Mucosa of rectum (tissue), 2 donors: ENCODE results near the gene CDC42BPB.

ENCODE experiments used
- H3K27ac ChIP-seq, 2 donors: one replicate each; pipeline ENCODE4 v1.7.0; 2013; ENCODE audit warnings: inconsistent platforms in 2 of 2, low read depth in 2 of 2, low read length in 2 of 2
- H3K27me3 ChIP-seq, 2 donors: one replicate each; pipeline ENCODE4 v1.7.0; 2013; ENCODE audit warnings: low read length in 2 of 2; ENCODE audit not compliant: control insufficient read depth in 2 of 2, insufficient read depth in 2 of 2
- H3K36me3 ChIP-seq, 2 donors: one replicate each; pipeline ENCODE4 v1.7.0; 2013; ENCODE audit warnings: low read length in 2 of 2; ENCODE audit not compliant: control insufficient read depth in 2 of 2, insufficient read depth in 2 of 2
- H3K4me1 ChIP-seq, 2 donors: one replicate each; pipeline ENCODE4 v1.7.0; 2013; ENCODE audit warnings: low read length in 2 of 2, mild to moderate bottlenecking in 1 of 2; ENCODE audit not compliant: control insufficient read depth in 2 of 2, insufficient read depth in 2 of 2
- H3K4me3 ChIP-seq, 2 donors: one replicate each; pipeline ENCODE4 v1.7.0; 2013; ENCODE audit warnings: low read length in 2 of 2
- H3K9ac ChIP-seq, 2 donors: one replicate each; pipeline ENCODE4 v1.7.0; 2013; ENCODE audit warnings: low read length in 2 of 2, low read depth in 1 of 2, mild to moderate bottlenecking in 1 of 2
- H3K9me3 ChIP-seq, 2 donors: one replicate each; pipeline ENCODE4 v1.7.0; 2013; ENCODE audit warnings: low read length in 2 of 2; ENCODE audit not compliant: control insufficient read depth in 2 of 2
- donor health status: healthy.
- donor health status: Normal muscosa, but diverticular disease.

The CDC42BPB gene

DNA sequence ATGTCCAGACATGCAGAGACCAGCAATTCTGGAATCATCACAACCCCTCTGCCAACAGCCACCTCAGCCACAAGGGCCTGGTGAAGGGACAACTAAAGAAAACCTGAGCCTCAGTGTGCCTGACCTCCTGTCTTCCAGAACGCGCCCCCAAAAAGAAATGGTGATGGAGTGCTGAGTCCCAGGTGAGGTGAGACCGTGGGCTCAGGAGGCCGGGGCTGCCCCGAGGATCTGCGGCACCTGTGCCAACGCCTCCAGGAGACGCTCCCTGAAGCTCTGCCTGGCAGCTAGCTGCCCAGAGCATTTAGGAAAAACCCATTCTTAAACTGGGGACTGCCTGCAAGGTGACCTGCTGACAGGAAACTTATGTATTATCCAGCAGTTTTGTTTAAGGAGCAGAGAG is 51.2 kb downstream of the CDC42BPB start:
- Histone ChIP-seq H3K27me3 (no peaks in the 10 kb centered on the region), H3K36me3 (peaks cover 38 to 54% of the 10 kb centered on the region in 2 donors), H3K4me3 (no peak overlapping the region), H3K4me1 (no peaks in the 10 kb centered on the region), H3K9me3 (no peaks in the 10 kb centered on the region), H3K27ac (no peak overlapping the region), H3K9ac (no peak overlapping the region)

DNA sequence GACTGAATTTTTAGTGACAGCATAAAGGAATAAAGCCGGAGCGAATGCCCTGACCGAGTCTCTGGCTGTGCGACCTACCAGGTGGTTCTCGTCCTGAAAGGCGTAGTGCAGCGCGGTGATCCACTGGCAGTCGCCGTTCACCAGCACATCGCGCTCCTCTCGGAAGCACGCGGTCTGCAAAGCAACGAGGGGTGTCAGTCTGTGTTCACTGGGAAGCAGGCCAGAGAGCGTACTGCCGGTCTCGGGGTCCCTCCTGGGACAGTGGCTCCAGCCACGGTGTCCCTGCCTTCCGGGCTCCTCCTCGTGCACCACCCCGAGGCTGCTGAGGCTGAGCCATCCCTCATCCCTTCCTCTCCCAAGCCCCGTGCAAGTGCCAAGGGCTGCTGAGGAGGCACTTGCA is 53.5 kb downstream of the CDC42BPB start:
- H3K27ac ChIP-seq: no peak overlapping the region
- H3K27me3 ChIP-seq: no peaks in the 10 kb centered on the region
- no peak overlapping the region for H3K9ac ChIP-seq
- peaks cover 43 to 64% of the 10 kb centered on the region in 2 donors for H3K36me3 ChIP-seq
- H3K4me1 ChIP-seq: no peaks in the 10 kb centered on the region
- H3K9me3 ChIP-seq: no peaks in the 10 kb centered on the region
- no peak overlapping the region for H3K4me3 ChIP-seq

DNA sequence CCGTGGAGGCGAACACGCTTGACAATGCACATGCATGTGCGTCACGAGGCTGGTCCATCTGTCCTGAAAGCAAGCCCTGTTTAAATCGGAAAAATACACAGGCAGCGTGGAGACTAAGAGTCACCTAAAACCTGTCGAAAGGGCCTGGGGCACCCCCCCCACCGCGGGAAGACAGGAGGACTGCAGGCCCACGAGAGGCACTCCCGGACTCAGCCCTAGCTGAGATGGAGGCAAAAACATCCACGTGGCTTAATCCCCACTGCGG is 54.1 kb downstream of the CDC42BPB start:
- Histone ChIP-seq H3K9me3 (no peaks in the 10 kb centered on the region), H3K4me1 (no peaks in the 10 kb centered on the region), H3K36me3 (peaks cover 41 to 62% of the 10 kb centered on the region in 2 donors), H3K27me3 (no peaks in the 10 kb centered on the region), H3K27ac (no peak overlapping the region), H3K4me3 (no peak overlapping the region), H3K9ac (no peak overlapping the region)

DNA sequence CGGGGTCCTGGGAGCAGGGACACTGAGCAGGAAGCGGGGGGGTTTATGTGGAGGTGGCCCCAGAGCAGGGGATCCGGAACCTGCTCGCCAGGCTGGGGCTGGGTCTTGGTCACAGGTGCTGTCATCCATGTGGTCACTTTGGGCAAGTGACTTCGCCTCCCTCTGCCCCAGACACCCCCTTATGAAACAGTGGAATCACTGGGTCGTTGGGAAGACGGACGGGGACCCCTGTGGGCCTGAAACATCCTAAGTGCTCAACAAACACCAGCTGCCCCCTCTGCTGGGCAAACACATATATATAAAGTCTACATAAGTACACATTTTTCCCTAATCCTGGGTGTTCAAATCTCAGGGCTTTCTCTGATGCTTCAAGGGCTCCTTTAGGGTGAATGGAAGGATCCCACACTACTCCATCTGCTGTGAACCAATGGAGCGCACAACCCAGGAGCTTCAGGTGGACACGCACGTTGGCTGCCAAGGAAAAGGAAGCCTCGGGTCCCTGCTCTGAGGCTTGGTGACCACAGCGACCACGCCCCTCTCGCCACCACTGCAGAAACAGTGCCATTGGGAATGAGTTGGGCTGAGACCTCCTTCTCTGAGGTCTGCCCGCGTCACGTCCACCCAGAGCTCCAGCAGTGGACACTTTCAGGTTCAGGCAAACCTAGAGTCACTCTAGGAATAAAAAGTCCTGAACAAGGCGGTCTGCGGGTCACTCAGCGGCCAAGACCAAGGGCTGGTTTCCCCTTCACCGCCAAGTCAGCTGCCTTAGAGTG is 54.6 kb downstream of the CDC42BPB start:
- H3K36me3 ChIP-seq: peaks cover 36 to 59% of the 10 kb centered on the region in 2 donors

DNA sequence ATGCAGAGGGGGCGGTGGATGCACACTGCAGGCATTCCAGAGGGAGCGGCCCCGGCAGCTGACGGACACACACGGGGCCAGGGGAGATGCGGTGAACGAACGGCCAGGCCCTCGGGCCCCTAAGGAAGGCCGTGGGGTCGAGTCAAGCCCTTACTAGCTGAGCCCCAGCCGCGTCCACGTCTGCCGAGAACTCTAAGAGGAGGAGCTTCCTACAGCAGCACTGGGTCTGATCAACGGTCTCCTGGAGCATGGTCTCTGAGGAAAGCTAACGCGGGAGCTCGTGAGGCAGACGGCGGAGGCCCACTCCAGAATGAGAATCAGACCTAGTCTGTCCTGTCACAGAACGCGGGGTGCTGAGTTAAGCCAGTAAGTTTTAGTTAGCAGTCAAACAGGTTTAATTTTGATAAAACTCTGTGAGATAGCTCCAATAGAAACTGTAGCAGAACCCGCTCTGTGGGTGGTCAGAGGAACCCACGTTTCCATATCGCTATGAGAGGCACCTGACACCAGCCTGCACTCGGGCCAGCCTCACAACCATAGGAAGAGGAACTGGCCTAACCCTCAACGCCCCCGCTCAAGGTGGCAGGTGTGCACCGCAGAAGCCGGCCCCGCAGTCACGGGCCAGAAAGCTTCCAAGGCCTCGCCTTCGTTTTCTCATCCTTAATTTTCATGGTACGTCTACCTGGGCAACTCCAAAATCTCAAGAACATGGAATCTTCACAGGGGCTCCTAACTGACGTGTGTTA is 55.5 kb downstream of the CDC42BPB start:
- H3K4me1 ChIP-seq: no peaks in the 10 kb centered on the region
- H3K4me3 ChIP-seq: no peak overlapping the region
- no peaks in the 10 kb centered on the region for H3K9me3 ChIP-seq
- peaks cover 38 to 54% of the 10 kb centered on the region in 2 donors for H3K36me3 ChIP-seq
- H3K27ac ChIP-seq: no peak overlapping the region
- H3K9ac ChIP-seq: no peak overlapping the region
- no peaks in the 10 kb centered on the region for H3K27me3 ChIP-seq

More for the DNA sequence above, 54.6 kb downstream of the CDC42BPB start:
- H3K27ac ChIP-seq: no peak overlapping the region
- no peaks in the 10 kb centered on the region for H3K27me3 ChIP-seq
- H3K9me3 ChIP-seq: no peaks in the 10 kb centered on the region
- H3K4me1 ChIP-seq: no peaks in the 10 kb centered on the region
- H3K4me3 ChIP-seq: no peak overlapping the region
- no peak overlapping the region for H3K9ac ChIP-seq

DNA sequence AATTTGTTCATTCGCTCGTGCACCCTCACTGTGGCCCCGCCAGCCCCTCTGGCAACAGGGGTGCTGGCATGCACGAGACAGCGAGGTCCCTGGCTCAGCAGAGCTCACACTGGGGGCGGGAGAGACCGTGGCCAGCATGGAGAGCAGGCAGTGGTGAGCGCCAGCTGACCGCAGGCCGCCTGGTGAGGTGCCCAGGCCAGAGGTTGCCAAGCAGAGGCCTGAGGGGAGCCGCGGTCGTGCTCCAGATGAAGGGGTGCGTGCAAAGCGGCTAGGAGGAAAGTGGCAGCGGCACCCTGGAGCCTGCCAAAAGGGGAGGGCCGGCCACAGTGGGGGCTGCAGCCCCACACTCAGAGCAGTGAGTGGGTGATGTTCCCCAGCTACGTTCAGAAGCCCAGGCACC is 56.1 kb downstream of the CDC42BPB start:
- Histone ChIP-seq H3K36me3 (peaks cover 39 to 54% of the 10 kb centered on the region in 2 donors), H3K27me3 (no peaks in the 10 kb centered on the region), H3K4me3 (no peak overlapping the region), H3K4me1 (no peaks in the 10 kb centered on the region), H3K9me3 (no peaks in the 10 kb centered on the region), H3K27ac (no peak overlapping the region), H3K9ac (no peak overlapping the region)

DNA sequence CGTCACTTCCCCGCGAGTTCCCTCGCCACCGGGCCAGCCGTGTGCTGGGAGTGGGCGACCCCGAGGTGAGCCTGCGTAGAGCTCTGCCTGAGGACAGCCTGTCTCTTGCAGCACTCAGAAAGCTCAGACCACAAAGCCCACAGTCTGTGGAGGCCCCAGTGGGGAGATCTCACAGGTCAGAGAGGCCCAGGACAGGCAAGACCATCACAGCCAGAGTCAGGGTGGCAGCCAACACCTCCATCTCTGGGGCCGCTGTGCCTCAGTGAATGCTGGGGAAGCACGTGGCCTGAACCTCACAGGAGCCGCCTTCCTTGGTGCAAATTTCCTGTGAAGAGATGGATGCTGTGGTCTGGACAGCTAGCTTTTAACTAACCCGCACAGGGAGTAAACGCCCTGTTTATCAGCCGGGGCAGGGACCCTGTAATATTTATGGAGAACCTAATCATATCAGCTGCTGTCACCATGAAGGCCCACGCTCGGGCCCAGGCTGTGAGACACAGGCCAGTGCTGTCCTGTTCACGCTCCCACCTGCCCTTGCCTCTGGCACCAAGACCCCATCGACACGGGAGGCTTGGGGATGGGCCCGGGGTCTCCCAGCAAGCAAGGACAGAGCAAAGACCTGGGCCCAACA is 56.9 kb downstream of the CDC42BPB start:
- peaks cover 36 to 55% of the 10 kb centered on the region in 2 donors for H3K36me3 ChIP-seq
- no peaks in the 10 kb centered on the region for H3K9me3 ChIP-seq
- H3K9ac ChIP-seq: no peak overlapping the region
- H3K27ac ChIP-seq: no peak overlapping the region
- H3K4me3 ChIP-seq: no peak overlapping the region
- H3K4me1 ChIP-seq: no peaks in the 10 kb centered on the region
- no peaks in the 10 kb centered on the region for H3K27me3 ChIP-seq

DNA sequence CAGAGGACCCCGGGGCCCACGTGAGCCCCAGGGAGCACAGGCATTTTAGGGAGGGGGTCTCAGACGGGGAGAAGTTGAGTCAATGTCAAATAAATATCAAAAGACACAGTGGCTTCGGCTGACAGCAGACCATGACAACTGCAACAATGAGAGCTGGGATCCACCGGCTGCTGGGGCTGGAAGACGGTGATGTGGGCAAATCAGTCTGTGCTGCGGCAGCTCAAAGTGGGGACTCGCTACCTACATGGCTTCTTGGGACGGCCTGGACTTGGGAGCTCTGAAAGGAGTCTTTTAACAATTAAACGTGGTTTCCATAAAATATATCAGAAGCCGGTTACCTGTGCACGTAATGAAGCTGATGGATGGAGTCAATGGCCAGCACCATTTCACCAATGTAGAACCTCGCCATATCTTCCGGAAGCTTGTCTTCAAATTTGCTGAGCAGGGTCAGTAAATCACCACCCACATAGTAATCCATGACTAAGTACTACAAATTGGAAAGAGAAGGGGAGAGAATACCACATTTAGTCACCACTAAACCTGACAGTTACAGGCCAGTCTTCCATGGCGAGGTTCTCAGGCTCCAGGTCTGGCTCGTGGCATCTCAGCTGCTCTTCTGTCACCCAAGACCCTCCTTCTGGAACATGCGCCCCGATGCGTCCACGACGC is 58.0 kb downstream of the CDC42BPB start:
- H3K9ac ChIP-seq: no peak overlapping the region
- no peak overlapping the region for H3K4me3 ChIP-seq
- no peaks in the 10 kb centered on the region for H3K27me3 ChIP-seq
- no peak overlapping the region for H3K27ac ChIP-seq
- no peaks in the 10 kb centered on the region for H3K9me3 ChIP-seq
- peaks cover 36 to 56% of the 10 kb centered on the region in 2 donors for H3K36me3 ChIP-seq
- peaks cover under 1 to 4% of the 10 kb centered on the region in 2 donors for H3K4me1 ChIP-seq

DNA sequence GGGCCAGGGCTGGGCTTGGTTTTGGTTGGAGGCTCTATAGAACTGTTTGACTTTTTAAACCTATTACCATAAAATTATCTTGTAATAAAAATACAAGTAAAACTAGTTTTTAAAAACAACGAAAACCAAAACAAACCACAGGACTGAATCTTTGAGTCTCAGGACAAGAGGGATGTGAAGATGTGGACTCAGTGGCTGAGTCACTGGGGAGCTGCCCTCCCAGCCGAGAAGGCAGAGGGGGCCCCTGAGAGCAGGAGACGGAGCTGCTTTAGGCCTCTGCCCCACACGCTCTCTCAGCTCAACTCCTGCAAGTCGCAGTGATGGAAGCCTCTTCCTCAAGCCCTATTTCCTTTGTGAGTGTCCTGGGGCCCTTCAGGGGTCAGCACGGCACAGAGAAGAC is 59.0 kb downstream of the CDC42BPB start:
- no peaks in the 10 kb centered on the region for H3K9me3 ChIP-seq
- peaks cover 32 to 52% of the 10 kb centered on the region in 2 donors for H3K36me3 ChIP-seq
- H3K9ac ChIP-seq: no peak overlapping the region
- H3K27me3 ChIP-seq: no peaks in the 10 kb centered on the region
- H3K27ac ChIP-seq: no peak overlapping the region
- peaks cover 8 to 11% of the 10 kb centered on the region in 2 donors for H3K4me1 ChIP-seq
- H3K4me3 ChIP-seq: no peak overlapping the region

DNA sequence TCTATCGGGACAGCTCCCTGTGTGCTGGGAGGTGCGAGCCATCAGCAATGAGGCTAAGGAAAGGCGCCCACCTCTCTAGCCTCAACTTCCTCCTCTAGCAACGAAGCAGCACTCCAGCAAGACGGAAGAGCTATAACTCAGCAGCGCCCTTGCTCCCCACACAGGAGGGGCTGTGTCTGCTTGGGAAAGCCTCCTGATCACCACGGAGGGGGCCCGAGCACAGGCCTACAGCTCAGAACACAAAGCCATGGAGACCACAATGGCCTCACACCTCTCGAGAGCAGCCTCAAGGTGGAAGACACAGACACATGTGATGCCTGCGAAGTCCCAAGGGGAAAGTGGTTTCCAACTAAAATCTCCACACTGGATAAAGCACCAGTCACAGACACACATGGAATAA is 60.4 kb downstream of the CDC42BPB start:
- Histone ChIP-seq H3K9ac (no peak overlapping the region), H3K4me1 (peaks cover 10 to 14% of the 10 kb centered on the region in 2 donors), H3K36me3 (peaks cover 22 to 44% of the 10 kb centered on the region in 2 donors), H3K9me3 (no peaks in the 10 kb centered on the region), H3K4me3 (no peak overlapping the region), H3K27me3 (no peaks in the 10 kb centered on the region), H3K27ac (no peak overlapping the region)
